ENCODE data around the gene MLX.

Gene MLX

GRCh38 chr17:42536048-42536371 lies 30.9 kb upstream of the MLX start, which contains the start of gene NAGLU:
Gene NAGLU (plus strand): TSS chr17:42536241. CDS start chr17:42536273, 32 bp downstream.
- H2AK5ac ChIP-seq (ENCODE audit: low read length, severe bottlenecking): peak within 1 kb of the TSS; percentile 60
- H3K4me2 ChIP-seq (ENCODE audit: low read length, poor library complexity, severe bottlenecking): peak within 1 kb of the TSS; percentile 88
- DNase-seq: peak; percentile 92
- peak within 1 kb of the TSS in 1 of 2 experiments; percentile 100 for H3K14ac ChIP-seq (ENCODE audit: low read length in 2 of 2)
- under 1% methylated on average over 22 of the region's 40 CpGs for WGBS
- peak within 1 kb of the TSS; percentile 76 to 95 for H3K4me3 ChIP-seq (ENCODE audit: insufficient read depth in 1 of 2, low read depth in 1 of 2, low read length in 2 of 2)
- H2AFZ ChIP-seq (ENCODE audit: low read depth, low read length): peak within 1 kb of the TSS; percentile 53
- H3K9ac ChIP-seq (ENCODE audit: low read length): peak within 1 kb of the TSS; percentile 92
- peak within 1 kb of the TSS in 1 of 2 experiments; percentile 99 for H3K23ac ChIP-seq (ENCODE audit: low read length in 2 of 2)
- peak within 1 kb of the TSS; percentile 4 to 98 for H2BK12ac ChIP-seq (ENCODE audit: low read length in 2 of 2)
- H3K27me3 ChIP-seq (ENCODE audit: control insufficient read depth in 1 of 2, insufficient read depth in 1 of 2, low read length in 2 of 2): no peaks in the 10 kb centered on the region
- H3K18ac ChIP-seq (ENCODE audit: low read depth in 1 of 2, low read length in 2 of 2): peak within 1 kb of the TSS; percentile 98 to 99
- H4K8ac ChIP-seq (ENCODE audit: low read length): peak within 1 kb of the TSS; percentile 98
- H3K79me1 ChIP-seq (replicated peaks; ENCODE audit: low read length, poor library complexity, severe bottlenecking): peaks cover 13% of the 10 kb centered on the region
- H2BK15ac ChIP-seq (ENCODE audit: low read depth, poor library complexity, severe bottlenecking): peak within 1 kb of the TSS; percentile 98
- peak within 1 kb of the TSS; percentile 73 for H3K27ac ChIP-seq (ENCODE audit: low read length, poor library complexity, severe bottlenecking)
- no peaks in the 10 kb centered on the region for H3K9me3 ChIP-seq (ENCODE audit: control insufficient read depth, low read length)
- H3K4ac ChIP-seq (ENCODE audit: low read depth in 1 of 2, low read length in 2 of 2): peak within 1 kb of the TSS; percentile 97 to 99
- peak within 1 kb of the TSS; percentile 98 for H2BK120ac ChIP-seq (ENCODE audit: low read depth, low read length)
- H2BK5ac ChIP-seq (ENCODE audit: low read depth, low read length, poor library complexity, severe bottlenecking): peak within 1 kb of the TSS; percentile 92
- peaks cover 25 to 29% of the 10 kb centered on the region in 2 experiments for H3K36me3 ChIP-seq (ENCODE audit: control insufficient read depth in 1 of 2, insufficient read depth in 2 of 2, low read depth in 1 of 2, low read length in 2 of 2)
- H3K4me1 ChIP-seq (ENCODE audit: control insufficient read depth, insufficient read depth, low read depth, low read length): peaks cover 21% of the 10 kb centered on the region
- H4K91ac ChIP-seq (ENCODE audit: low read length): peak within 1 kb of the TSS; percentile 100

- peak overlapping the region; percentile 97 to 98 for H3K4ac ChIP-seq (ENCODE audit: low read depth in 1 of 2, low read length in 2 of 2)
- peak overlapping the region; percentile 98 for H4K8ac ChIP-seq (ENCODE audit: low read length)
- DNase-seq: peak; percentile 75
- H3K18ac ChIP-seq (ENCODE audit: low read depth in 1 of 2, low read length in 2 of 2): peak overlapping the region; percentile 98 to 99
- peak overlapping the region; percentile 92 for H3K9ac ChIP-seq (ENCODE audit: low read length)
- peak overlapping the region in 1 of 2 experiments; percentile 99 for H3K23ac ChIP-seq (ENCODE audit: low read length in 2 of 2)
- H2BK5ac ChIP-seq (ENCODE audit: low read depth, low read length, poor library complexity, severe bottlenecking): peak overlapping the region; percentile 92
- H2AK5ac ChIP-seq (ENCODE audit: low read length, severe bottlenecking): peak overlapping the region; percentile 40
- H3K27me3 ChIP-seq (ENCODE audit: control insufficient read depth in 1 of 2, insufficient read depth in 1 of 2, low read length in 2 of 2): no peaks in the 10 kb centered on the region
- H3K4me3 ChIP-seq (ENCODE audit: insufficient read depth in 1 of 2, low read depth in 1 of 2, low read length in 2 of 2): peak overlapping the region; percentile 76 to 95
- H4K91ac ChIP-seq (ENCODE audit: low read length): peak overlapping the region; percentile 100
- peaks cover 13% of the 10 kb centered on the region for H3K79me1 ChIP-seq (replicated peaks; ENCODE audit: low read length, poor library complexity, severe bottlenecking)
- H2BK120ac ChIP-seq (ENCODE audit: low read depth, low read length): peak overlapping the region; percentile 98
- peak overlapping the region; percentile 88 for H3K4me2 ChIP-seq (ENCODE audit: low read length, poor library complexity, severe bottlenecking)
- H3K4me1 ChIP-seq (ENCODE audit: control insufficient read depth, insufficient read depth, low read depth, low read length): peaks cover 19% of the 10 kb centered on the region
- peak overlapping the region; percentile 4 to 66 for H2BK12ac ChIP-seq (ENCODE audit: low read length in 2 of 2)
- 2% methylated on average over 28 of the region's 65 CpGs for WGBS
- H3K9me3 ChIP-seq (ENCODE audit: control insufficient read depth, low read length): no peaks in the 10 kb centered on the region
- peak overlapping the region; percentile 53 for H2AFZ ChIP-seq (ENCODE audit: low read depth, low read length)
- H3K36me3 ChIP-seq (ENCODE audit: control insufficient read depth in 1 of 2, insufficient read depth in 2 of 2, low read depth in 1 of 2, low read length in 2 of 2): peaks cover 30 to 34% of the 10 kb centered on the region in 2 experiments
- peak overlapping the region; percentile 73 for H3K27ac ChIP-seq (ENCODE audit: low read length, poor library complexity, severe bottlenecking)
- peak overlapping the region; percentile 98 for H2BK15ac ChIP-seq (ENCODE audit: low read depth, poor library complexity, severe bottlenecking)
- H3K14ac ChIP-seq (ENCODE audit: low read length in 2 of 2): peak overlapping the region in 1 of 2 experiments; percentile 100
Observed at GRCh38 chr17:42536372-42537155, 30.3 kb upstream of the MLX start.

GRCh38 chr17:42537156-42537805 lies 29.6 kb upstream of the MLX start:
- peak overlapping the region; percentile 73 for H3K27ac ChIP-seq (ENCODE audit: low read length, poor library complexity, severe bottlenecking)
- H4K91ac ChIP-seq (ENCODE audit: low read length): peak overlapping the region; percentile 100
- peaks cover 36 to 40% of the 10 kb centered on the region in 2 experiments for H3K36me3 ChIP-seq (ENCODE audit: control insufficient read depth in 1 of 2, insufficient read depth in 2 of 2, low read depth in 1 of 2, low read length in 2 of 2)
- H3K4ac ChIP-seq (ENCODE audit: low read depth in 1 of 2, low read length in 2 of 2): peak overlapping the region; percentile 97 to 98
- 92% methylated on average over 30 of the region's 31 CpGs for WGBS
- H2BK15ac ChIP-seq (ENCODE audit: low read depth, poor library complexity, severe bottlenecking): no peak overlapping the region
- no peak overlapping the region for H2AFZ ChIP-seq (ENCODE audit: low read depth, low read length)
- no peaks in the 10 kb centered on the region for H3K27me3 ChIP-seq (ENCODE audit: control insufficient read depth in 1 of 2, insufficient read depth in 1 of 2, low read length in 2 of 2)
- H3K4me2 ChIP-seq (ENCODE audit: low read length, poor library complexity, severe bottlenecking): peak overlapping the region; percentile 88
- H3K18ac ChIP-seq (ENCODE audit: low read depth in 1 of 2, low read length in 2 of 2): peak overlapping the region; percentile 98 to 99
- peak overlapping the region; percentile 92 for H3K9ac ChIP-seq (ENCODE audit: low read length)
- peak overlapping the region; percentile 40 for H2AK5ac ChIP-seq (ENCODE audit: low read length, severe bottlenecking)
- peak overlapping the region in 1 of 2 experiments; percentile 100 for H3K14ac ChIP-seq (ENCODE audit: low read length in 2 of 2)
- H2BK120ac ChIP-seq (ENCODE audit: low read depth, low read length): no peak overlapping the region
- no peaks in the 10 kb centered on the region for H3K9me3 ChIP-seq (ENCODE audit: control insufficient read depth, low read length)
- peak overlapping the region in 1 of 2 experiments; percentile 66 for H2BK12ac ChIP-seq (ENCODE audit: low read length in 2 of 2)
- H4K8ac ChIP-seq (ENCODE audit: low read length): peak overlapping the region; percentile 45
- peaks cover 13% of the 10 kb centered on the region for H3K79me1 ChIP-seq (replicated peaks; ENCODE audit: low read length, poor library complexity, severe bottlenecking)
- no peak for DNase-seq
- peaks cover 19% of the 10 kb centered on the region for H3K4me1 ChIP-seq (ENCODE audit: control insufficient read depth, insufficient read depth, low read depth, low read length)
- H3K4me3 ChIP-seq (ENCODE audit: insufficient read depth in 1 of 2, low read depth in 1 of 2, low read length in 2 of 2): peak overlapping the region; percentile 76 to 95
- H2BK5ac ChIP-seq (ENCODE audit: low read depth, low read length, poor library complexity, severe bottlenecking): no peak overlapping the region
- H3K23ac ChIP-seq (ENCODE audit: low read length in 2 of 2): peak overlapping the region in 1 of 2 experiments; percentile 78
